C4-2B (cell line): ENCODE data around the gene KCNQ1.

ENCODE experiments used
- H3K27ac ChIP-seq: fragments of 450-650 bp; 2 replicates; pipeline ENCODE4 v1.5.1; 2017
- CTCF ChIP-seq: fragments of 450-650 bp; conservative IDR thresholded peaks from 2 replicates; pipeline ENCODE4 v1.5.1; 2017; ENCODE audit warnings: mild to moderate bottlenecking
- ZFX ChIP-seq: fragments of 450-650 bp; IDR thresholded peaks from 2 replicates; pipeline ENCODE4 v1.6.1; 2017

The KCNQ1 gene

GRCh38 chr11:2794046-2794967, 349.5 kb downstream of the KCNQ1 start:
- no peak overlapping the region for H3K27ac ChIP-seq

GRCh38 chr11:2794968-2795322, 350.1 kb downstream of the KCNQ1 start:
- TF ChIP-seq ZFX = no peak
- TF ChIP-seq CTCF = no peak
- no peak overlapping the region for H3K27ac ChIP-seq

More at GRCh38 chr11:2794046-2794967, 349.5 kb downstream of the KCNQ1 start:
- TF ChIP-seq ZFX (no peak), CTCF (no peak)

- TF ChIP-seq ZFX (no peak), CTCF (no peak)
- H3K27ac ChIP-seq = no peak overlapping the region
Observed at GRCh38 chr11:2795491-2795991, 350.7 kb downstream of the KCNQ1 start.

- TF ChIP-seq ZFX = no peak
- no peak for TF ChIP-seq CTCF
- no peak overlapping the region for H3K27ac ChIP-seq
Observed at GRCh38 chr11:2796091-2796490, 351.3 kb downstream of the KCNQ1 start.

GRCh38 chr11:2796508-2797113, 351.8 kb downstream of the KCNQ1 start:
- TF ChIP-seq ZFX (no peak), CTCF (no peak)
- no peak overlapping the region for H3K27ac ChIP-seq

GRCh38 chr11:2797121-2797711, 352.4 kb downstream of the KCNQ1 start:
- no peak for TF ChIP-seq ZFX
- no peak for TF ChIP-seq CTCF
- H3K27ac ChIP-seq = no peak overlapping the region
